Liver (tissue), 9 donors: Measurements from ENCODE around the gene ACP5. TPM values are rescaled to one million over a fixed set of nuclear protein-coding genes. Genes with fewer than 3 reads are reported as not detected.

ENCODE experiments used
- DNase-seq: peaks from one replicate; pipeline ENCODE4 v3.0.0-alpha.2; 2017; ENCODE audit warnings: low spot score
- H3K27ac ChIP-seq, 2 donors: one replicate each; pipeline ENCODE4 v1.7.0; 2013; ENCODE audit warnings: inconsistent platforms in 2 of 2, low read length in 2 of 2, control low read depth in 1 of 2, low read depth in 1 of 2, mild to moderate bottlenecking in 1 of 2
- H3K27me3 ChIP-seq, 4 donors: one replicate each; pipeline versions ENCODE4 v1.6.1 to v1.7.0; 2013; ENCODE audit warnings: low read length in 3 of 4, inconsistent platforms in 1 of 4, mild to moderate bottlenecking in 1 of 4, moderate library complexity in 1 of 4; ENCODE audit not compliant: control insufficient read depth in 4 of 4, insufficient read depth in 4 of 4
- H3K36me3 ChIP-seq, 4 donors: one replicate each; pipeline versions ENCODE4 v1.6.1 to v1.7.0; 2013; ENCODE audit warnings: low read length in 3 of 4, mild to moderate bottlenecking in 3 of 4, low read depth in 1 of 4, moderate library complexity in 1 of 4; ENCODE audit not compliant: control insufficient read depth in 4 of 4, insufficient read depth in 3 of 4
- H3K4me1 ChIP-seq, 4 donors: one replicate each; pipeline versions ENCODE4 v1.6.1 to v1.7.0; 2013; ENCODE audit warnings: low read length in 3 of 4, mild to moderate bottlenecking in 3 of 4, moderate library complexity in 1 of 4; ENCODE audit not compliant: control insufficient read depth in 4 of 4, insufficient read depth in 4 of 4
- H3K4me3 ChIP-seq, 3 donors: one replicate each; pipeline versions ENCODE4 v1.6.1 to v1.7.0; 2013; ENCODE audit warnings: low read length in 3 of 3, control low read depth in 1 of 3, low read depth in 1 of 3, mild to moderate bottlenecking in 1 of 3
- H3K9ac ChIP-seq, 2 donors: one replicate each; pipeline ENCODE4 v1.7.0; 2013; ENCODE audit warnings: low read length in 2 of 2, mild to moderate bottlenecking in 2 of 2, moderate library complexity in 2 of 2, control low read depth in 1 of 2, low read depth in 1 of 2
- H3K9me3 ChIP-seq, 4 donors: one replicate each; pipeline versions ENCODE4 v1.6.1 to v1.7.0; 2013; ENCODE audit warnings: low read length in 3 of 4; ENCODE audit not compliant: control insufficient read depth in 4 of 4
- EGR1 ChIP-seq, 2 donors: IDR thresholded peaks; 2 replicates each; pipeline ENCODE4 v1.6.1; 2016 to 2018; ENCODE audit warnings: antibody characterized with exemption in 2 of 2, low read depth in 2 of 2
- FOXA1 ChIP-seq: IDR thresholded peaks from 2 replicates; pipeline ENCODE4 v1.6.1; 2016; ENCODE audit warnings: antibody characterized with exemption
- FOXA2 ChIP-seq: IDR thresholded peaks from 2 replicates; pipeline ENCODE4 v1.6.1; 2016; ENCODE audit warnings: antibody characterized with exemption
- GABPA ChIP-seq, 2 donors: IDR thresholded peaks in 1 of 2; conservative IDR thresholded peaks in 1 of 2; 2 replicates each; pipeline ENCODE4 v1.6.1; 2016; ENCODE audit warnings: antibody characterized with exemption in 2 of 2, mild to moderate bottlenecking in 1 of 2, moderate library complexity in 1 of 2
- HNF4A ChIP-seq, 2 donors: conservative IDR thresholded peaks; 2 replicates each; pipeline ENCODE4 v1.6.1; 2016; ENCODE audit warnings: antibody characterized with exemption in 2 of 2, mild to moderate bottlenecking in 2 of 2
- HNF4G ChIP-seq: IDR thresholded peaks from 2 replicates; pipeline ENCODE4 v1.6.1; 2016; ENCODE audit warnings: antibody characterized with exemption
- JUND ChIP-seq, 2 donors: IDR thresholded peaks; 2 replicates each; pipeline ENCODE4 v1.6.1; 2016; ENCODE audit warnings: antibody characterized with exemption in 2 of 2
- NR2F2 ChIP-seq: IDR thresholded peaks from 2 replicates; pipeline ENCODE4 v1.6.1; 2016; ENCODE audit warnings: antibody characterized with exemption
- RAD21 ChIP-seq, 2 donors: IDR thresholded peaks; 2 replicates each; pipeline ENCODE4 v1.6.1; 2016; ENCODE audit warnings: antibody characterized with exemption in 2 of 2, mild to moderate bottlenecking in 2 of 2
- RXRA ChIP-seq, 2 donors: IDR thresholded peaks; 2 replicates each; pipeline ENCODE4 v1.6.1; 2017 to 2018; ENCODE audit warnings: antibody characterized with exemption in 2 of 2, mild to moderate bottlenecking in 1 of 2
- SP1 ChIP-seq: IDR thresholded peaks from 2 replicates; pipeline ENCODE4 v1.6.1; 2018; ENCODE audit warnings: antibody characterized with exemption, mild to moderate bottlenecking
- TAF1 ChIP-seq: conservative IDR thresholded peaks from 2 replicates; pipeline ENCODE4 v1.6.1; 2016; ENCODE audit warnings: antibody characterized with exemption, mild to moderate bottlenecking
- YY1 ChIP-seq: IDR thresholded peaks from 2 replicates; pipeline ENCODE4 v1.6.1; 2016; ENCODE audit warnings: antibody characterized with exemption, mild to moderate bottlenecking
- WGBS: extraction: QIAGEN DNeasy Blood & Tissue Kit; methylation state at CpG from one replicate; pipeline ENCODE4 v1.1.7; 2013; 5-methylcytosine and 5-hydroxymethylcytosine counted together
- polyA plus RNA-seq, 2 donors: library from polyadenylated mRNA; stranded (reverse) in 1 of 2; unstranded in 1 of 2; fragments of 200-250 nt in 1 of 2; fragments of >200 nt in 1 of 2; fragmentation: Nextera tagmentation in 1 of 2; extraction: Ambion mirVana in 1 of 2; gene quantifications; one replicate each; pipeline versions ENCODE4 v1.2.1 to v1.2.3, GENCODE V29; 2013 to 2015
- total RNA-seq, 2 donors: library from RNA; depleted of rRNA; stranded (reverse); fragments of >200 nt; gene quantifications; one replicate each; pipeline ENCODE4 v1.2.3, GENCODE V29; 2014
- TF ChIP-seq, protein P1 (sequence below): fragments of 150-350 bp; IDR thresholded peaks from 2 replicates; pipeline ENCODE4 v1.5.1; 2017; ENCODE audit warnings: improper control_type of control experiment, low read depth, low read length; ENCODE audit not compliant: missing input control
- TF ChIP-seq, protein P2 (sequence below): IDR thresholded peaks from 2 replicates; pipeline ENCODE4 v1.6.1; 2016; ENCODE audit warnings: antibody characterized with exemption
- TF ChIP-seq, protein P3 (sequence below): IDR thresholded peaks from 2 replicates; pipeline ENCODE4 v1.6.1; 2016; ENCODE audit warnings: antibody characterized with exemption, mild to moderate bottlenecking
- TF ChIP-seq, protein P4 (sequence below): IDR thresholded peaks from 2 replicates; pipeline ENCODE4 v1.6.1; 2016; ENCODE audit warnings: antibody characterized with exemption
- TF ChIP-seq, protein P5 (sequence below): IDR thresholded peaks from 2 replicates; pipeline ENCODE4 v1.6.1; 2016; ENCODE audit warnings: antibody characterized with exemption
- donor health status: healthy.
- donor health status: healthy.
- donor health status: healthy.
- donor health status: healthy.
- donor health status: healthy.

ACP5 gene
- total and polyA plus RNA-seq, 4 donors: 18.6 to 30.5 (median 23.8) TPM

DNA sequence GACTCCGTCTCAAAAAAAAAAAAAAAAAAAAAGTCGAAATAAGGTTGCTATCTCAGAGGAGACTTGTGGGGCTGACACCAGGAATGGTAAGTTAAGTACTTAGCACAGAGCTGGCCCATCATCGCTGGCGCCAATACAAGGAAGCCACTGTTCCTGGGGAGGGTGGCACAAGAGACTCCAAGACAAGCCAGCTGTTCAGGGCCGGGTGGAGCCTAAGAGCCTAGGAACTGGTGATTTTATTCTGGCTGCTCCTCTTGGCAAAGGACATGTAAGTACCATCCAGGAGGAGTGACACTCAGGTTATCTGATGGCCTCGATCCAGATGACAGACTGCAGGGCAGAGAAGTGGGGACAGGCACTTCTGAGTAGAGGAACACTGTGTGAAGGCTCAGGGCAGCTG, 22.2 kb downstream of the ACP5 start:
- Histone ChIP-seq H3K4me3 (no peak overlapping the region), H3K4me1 (peaks cover 4 to 16% (median 12%) of the 10 kb centered on the region in 4 donors), H3K27ac (no peak overlapping the region), H3K9ac (no peak overlapping the region), H3K27me3 (no peaks in the 10 kb centered on the region), H3K36me3 (peaks cover 4 to 27% (median 6%) of the 10 kb centered on the region in 4 donors), H3K9me3 (no peaks in the 10 kb centered on the region)
- no peak for DNase-seq
- TF ChIP-seq RAD21 (IDR thresholded peaks at IDR 0.05): no peak
- TF ChIP-seq, protein P1, sequence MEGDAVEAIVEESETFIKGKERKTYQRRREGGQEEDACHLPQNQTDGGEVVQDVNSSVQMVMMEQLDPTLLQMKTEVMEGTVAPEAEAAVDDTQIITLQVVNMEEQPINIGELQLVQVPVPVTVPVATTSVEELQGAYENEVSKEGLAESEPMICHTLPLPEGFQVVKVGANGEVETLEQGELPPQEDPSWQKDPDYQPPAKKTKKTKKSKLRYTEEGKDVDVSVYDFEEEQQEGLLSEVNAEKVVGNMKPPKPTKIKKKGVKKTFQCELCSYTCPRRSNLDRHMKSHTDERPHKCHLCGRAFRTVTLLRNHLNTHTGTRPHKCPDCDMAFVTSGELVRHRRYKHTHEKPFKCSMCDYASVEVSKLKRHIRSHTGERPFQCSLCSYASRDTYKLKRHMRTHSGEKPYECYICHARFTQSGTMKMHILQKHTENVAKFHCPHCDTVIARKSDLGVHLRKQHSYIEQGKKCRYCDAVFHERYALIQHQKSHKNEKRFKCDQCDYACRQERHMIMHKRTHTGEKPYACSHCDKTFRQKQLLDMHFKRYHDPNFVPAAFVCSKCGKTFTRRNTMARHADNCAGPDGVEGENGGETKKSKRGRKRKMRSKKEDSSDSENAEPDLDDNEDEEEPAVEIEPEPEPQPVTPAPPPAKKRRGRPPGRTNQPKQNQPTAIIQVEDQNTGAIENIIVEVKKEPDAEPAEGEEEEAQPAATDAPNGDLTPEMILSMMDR: no peak
- TF ChIP-seq, protein P2, sequence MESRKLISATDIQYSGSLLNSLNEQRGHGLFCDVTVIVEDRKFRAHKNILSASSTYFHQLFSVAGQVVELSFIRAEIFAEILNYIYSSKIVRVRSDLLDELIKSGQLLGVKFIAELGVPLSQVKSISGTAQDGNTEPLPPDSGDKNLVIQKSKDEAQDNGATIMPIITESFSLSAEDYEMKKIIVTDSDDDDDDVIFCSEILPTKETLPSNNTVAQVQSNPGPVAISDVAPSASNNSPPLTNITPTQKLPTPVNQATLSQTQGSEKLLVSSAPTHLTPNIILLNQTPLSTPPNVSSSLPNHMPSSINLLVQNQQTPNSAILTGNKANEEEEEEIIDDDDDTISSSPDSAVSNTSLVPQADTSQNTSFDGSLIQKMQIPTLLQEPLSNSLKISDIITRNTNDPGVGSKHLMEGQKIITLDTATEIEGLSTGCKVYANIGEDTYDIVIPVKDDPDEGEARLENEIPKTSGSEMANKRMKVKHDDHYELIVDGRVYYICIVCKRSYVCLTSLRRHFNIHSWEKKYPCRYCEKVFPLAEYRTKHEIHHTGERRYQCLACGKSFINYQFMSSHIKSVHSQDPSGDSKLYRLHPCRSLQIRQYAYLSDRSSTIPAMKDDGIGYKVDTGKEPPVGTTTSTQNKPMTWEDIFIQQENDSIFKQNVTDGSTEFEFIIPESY: no peak
- no peak for TF ChIP-seq HNF4G
- TF ChIP-seq, protein P3, sequence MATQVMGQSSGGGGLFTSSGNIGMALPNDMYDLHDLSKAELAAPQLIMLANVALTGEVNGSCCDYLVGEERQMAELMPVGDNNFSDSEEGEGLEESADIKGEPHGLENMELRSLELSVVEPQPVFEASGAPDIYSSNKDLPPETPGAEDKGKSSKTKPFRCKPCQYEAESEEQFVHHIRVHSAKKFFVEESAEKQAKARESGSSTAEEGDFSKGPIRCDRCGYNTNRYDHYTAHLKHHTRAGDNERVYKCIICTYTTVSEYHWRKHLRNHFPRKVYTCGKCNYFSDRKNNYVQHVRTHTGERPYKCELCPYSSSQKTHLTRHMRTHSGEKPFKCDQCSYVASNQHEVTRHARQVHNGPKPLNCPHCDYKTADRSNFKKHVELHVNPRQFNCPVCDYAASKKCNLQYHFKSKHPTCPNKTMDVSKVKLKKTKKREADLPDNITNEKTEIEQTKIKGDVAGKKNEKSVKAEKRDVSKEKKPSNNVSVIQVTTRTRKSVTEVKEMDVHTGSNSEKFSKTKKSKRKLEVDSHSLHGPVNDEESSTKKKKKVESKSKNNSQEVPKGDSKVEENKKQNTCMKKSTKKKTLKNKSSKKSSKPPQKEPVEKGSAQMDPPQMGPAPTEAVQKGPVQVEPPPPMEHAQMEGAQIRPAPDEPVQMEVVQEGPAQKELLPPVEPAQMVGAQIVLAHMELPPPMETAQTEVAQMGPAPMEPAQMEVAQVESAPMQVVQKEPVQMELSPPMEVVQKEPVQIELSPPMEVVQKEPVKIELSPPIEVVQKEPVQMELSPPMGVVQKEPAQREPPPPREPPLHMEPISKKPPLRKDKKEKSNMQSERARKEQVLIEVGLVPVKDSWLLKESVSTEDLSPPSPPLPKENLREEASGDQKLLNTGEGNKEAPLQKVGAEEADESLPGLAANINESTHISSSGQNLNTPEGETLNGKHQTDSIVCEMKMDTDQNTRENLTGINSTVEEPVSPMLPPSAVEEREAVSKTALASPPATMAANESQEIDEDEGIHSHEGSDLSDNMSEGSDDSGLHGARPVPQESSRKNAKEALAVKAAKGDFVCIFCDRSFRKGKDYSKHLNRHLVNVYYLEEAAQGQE: no peak
- TF ChIP-seq HNF4A (conservative IDR thresholded peaks at IDR 0.05): no peak
- no peak for TF ChIP-seq JUND (IDR thresholded peaks at IDR 0.05)
- TF ChIP-seq FOXA2: no peak
- TF ChIP-seq, protein P4, sequence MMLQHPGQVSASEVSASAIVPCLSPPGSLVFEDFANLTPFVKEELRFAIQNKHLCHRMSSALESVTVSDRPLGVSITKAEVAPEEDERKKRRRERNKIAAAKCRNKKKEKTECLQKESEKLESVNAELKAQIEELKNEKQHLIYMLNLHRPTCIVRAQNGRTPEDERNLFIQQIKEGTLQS: no peak
- TF ChIP-seq, protein P5, sequence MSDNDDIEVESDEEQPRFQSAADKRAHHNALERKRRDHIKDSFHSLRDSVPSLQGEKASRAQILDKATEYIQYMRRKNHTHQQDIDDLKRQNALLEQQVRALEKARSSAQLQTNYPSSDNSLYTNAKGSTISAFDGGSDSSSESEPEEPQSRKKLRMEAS: no peak
- TF ChIP-seq RXRA (IDR thresholded peaks at IDR 0.05): no peak
- no peak for TF ChIP-seq EGR1 (IDR thresholded peaks at IDR 0.05; ENCODE audit: low read depth in 2 of 2)
- no peak for TF ChIP-seq SP1
- no peak for TF ChIP-seq NR2F2
- TF ChIP-seq YY1: no peak
- TF ChIP-seq GABPA (IDR thresholded peaks at IDR 0.05 in 1 of 2, conservative IDR thresholded peaks at IDR 0.05 in 1 of 2): no peak
- TF ChIP-seq TAF1: no peak
- TF ChIP-seq FOXA1: no peak
- 87% methylated on average over 6 of the region's 6 CpGs for WGBS
